ENCODE data around the gene DPM3.

The DPM3 gene

DNA sequence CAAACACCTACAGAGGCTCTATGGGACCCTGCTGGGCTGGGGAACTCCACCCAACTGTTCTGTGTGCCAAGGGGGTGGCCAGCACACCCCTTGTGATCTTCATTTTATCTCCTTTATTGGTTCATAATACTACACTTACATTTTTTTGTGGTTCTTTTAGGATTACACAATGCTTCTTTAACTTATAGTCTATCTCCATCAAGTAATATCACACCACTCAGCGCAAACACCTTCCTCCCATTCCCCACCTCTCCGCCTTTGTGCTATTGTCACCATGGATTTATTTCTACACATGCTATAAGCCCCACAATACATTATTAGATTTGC is 45.7 kb downstream of the DPM3 start:
- no peak for DNase-seq (ENCODE audit: low read depth in 2 of 2)

DNA sequence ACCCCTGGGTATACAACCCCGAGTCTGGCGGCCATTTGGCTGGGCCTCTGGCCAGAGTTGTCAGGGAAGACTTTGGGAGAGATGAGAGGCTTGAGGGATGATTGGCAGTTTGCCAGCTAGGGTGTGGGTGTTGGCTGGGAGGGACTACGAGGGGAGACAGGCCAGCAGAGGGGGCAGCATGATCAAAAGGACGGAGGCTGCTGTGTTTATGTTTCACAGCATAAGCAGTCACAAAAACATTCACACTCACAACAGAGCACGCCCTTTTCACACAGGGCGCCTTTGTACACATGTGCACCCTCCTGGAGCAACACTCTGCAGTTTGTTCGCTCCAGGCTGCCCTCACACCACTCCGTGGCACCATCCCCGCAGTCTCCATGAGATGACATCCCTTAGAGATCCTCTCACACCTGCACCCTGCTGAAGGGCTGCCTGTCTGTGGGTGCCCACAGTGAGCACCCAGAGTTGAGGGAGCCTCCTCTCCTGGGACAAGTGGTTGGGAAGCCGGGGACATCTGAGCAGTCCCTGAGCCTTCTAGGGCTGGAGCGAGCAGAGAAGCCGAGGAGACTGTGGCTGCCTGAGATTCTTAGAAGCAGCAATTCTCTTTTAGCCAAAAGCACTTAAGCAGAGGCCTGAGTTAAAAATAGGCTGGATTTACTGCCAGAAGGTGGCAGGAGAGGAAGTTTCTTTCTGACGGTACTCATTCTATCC is 46.3 kb downstream of the DPM3 start:
- DNase-seq (ENCODE audit: low read depth in 2 of 2), result no peak

DNA sequence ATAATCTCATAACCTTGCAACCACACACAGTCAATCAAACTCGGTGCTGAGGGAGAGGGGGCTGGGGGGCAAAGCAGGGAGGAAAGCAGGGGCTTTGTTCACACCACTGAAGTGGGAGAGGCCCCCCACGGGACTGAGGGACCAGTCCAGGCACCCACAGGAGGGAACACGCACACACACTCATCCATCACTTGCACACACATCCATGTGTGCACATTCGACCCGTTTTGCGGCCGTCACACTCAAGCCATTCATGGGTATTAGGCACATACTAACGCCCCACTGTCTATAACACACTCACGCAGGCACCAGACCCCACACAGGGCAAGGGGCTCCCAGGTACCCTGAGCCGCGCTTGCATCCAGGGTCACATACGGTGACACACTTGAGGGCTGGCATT is 47.7 kb downstream of the DPM3 start:
- DNase-seq (ENCODE audit: low read depth in 2 of 2), result no peak

DNA sequence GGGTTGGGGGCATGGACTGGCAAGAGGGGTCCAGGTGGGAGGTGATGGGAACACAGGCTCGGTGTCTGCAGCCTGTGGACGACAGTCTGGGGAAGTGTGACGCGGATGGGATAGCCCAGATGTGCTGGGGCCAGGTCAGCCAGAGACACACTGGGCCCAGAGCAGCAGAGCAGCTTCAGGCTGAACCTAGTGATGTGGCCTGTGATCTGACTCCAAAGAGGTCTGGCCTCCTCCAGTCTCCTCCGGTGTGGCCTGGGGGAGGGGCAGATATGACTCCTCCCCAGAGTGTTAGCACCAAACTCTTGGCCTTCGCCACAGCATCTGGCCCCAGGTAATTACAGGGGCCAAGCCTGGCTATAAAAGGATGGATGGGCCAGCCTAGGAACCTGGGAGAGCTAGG is 48.2 kb downstream of the DPM3 start:
- no peak for DNase-seq (ENCODE audit: low read depth in 2 of 2)

DNA sequence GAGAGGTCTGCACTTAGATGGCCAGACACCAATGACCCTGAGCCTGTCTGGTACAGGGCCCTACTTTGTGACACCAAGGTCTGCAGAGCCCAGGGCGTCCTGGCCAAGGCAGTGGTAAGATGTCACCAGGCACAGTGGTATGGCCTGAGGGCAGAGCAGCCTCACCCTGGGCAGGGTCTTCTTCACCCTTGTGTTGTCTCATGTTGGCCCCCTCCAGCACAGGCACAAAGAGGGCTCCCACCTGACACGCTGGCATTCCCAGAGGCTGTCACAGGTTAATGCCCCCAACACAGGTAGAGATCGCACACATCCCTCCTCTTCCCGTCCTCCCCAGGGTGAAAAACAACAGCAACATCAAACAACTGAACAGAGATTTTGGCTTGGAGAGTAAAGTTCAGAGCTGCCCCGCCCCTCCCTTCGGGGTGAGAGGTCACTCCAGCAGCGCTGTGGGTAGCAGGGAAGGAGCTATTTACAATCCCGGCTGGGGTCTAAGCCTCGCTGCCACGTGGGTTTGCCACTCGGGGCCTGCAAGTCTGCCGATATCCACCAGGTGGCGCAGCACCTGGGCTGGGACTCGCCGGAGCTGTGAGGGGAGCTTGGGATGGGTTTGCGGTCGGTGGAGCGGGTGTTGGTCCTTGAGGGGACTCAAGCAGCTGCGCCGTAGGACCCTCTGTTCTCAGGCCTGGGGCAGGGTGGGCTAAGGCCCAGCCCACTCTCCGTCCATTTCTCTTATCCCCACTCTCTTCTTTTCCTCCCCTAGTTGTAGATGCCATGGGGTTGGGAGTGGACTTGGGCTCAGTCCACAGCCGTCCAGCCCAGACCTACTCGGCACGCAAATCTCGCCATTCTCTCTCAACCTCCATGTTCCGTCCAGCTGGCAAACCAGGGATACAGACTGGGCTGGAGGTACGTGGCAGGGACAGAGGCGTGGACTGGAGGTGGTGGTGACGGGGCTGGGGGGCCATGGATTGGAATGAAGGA is 49.0 kb downstream of the DPM3 start:
- DNase-seq (ENCODE audit: low read depth in 2 of 2), result peak; percentile 60 to 61
